Measurements from ENCODE around the gene TBPL1. TPM values are rescaled to one million over a fixed set of nuclear protein-coding genes. Genes with fewer than 3 reads are reported as not detected.

The TBPL1 gene
- total and polyA plus RNA-seq, 12 donors = 9.0 to 18.9 (median 14.4) TPM

GRCh38 chr6:134034961-134035822 lies 82.2 kb downstream of the TBPL1 start:
- Histone ChIP-seq H3K9me3 (no peaks in the 10 kb centered on the region), H3K4me1 (peaks cover 0 to 30% (median 12%) of the 10 kb centered on the region in 9 donors), H3K4me3 (no peak overlapping the region), H3K27me3 (no peaks in the 10 kb centered on the region), H3K27ac (peak overlapping the region in 1 of 10 donors; percentile 6), H3K36me3 (no peaks in the 10 kb centered on the region)
- no peak for DNase-seq
- no peak for TF ChIP-seq CTCF (IDR thresholded peaks at IDR 0.05)
- 60 to 68% methylated on average over 7 of the region's 7 CpGs for WGBS, 2 donors
- intact Hi-C loops (cut with DNase I) = no loop called here
- peak in 3 of 8 donors; percentile 34 to 76 (median 51) for ATAC-seq

- 76 to 77% methylated on average over 3 of the region's 3 CpGs for WGBS, 2 donors
- ATAC-seq = no peak
These were observed 82.8 kb downstream of the TBPL1 start for GRCh38 chr6:134035823-134036296.

GRCh38 chr6:134039116-134039515 lies 86.1 kb downstream of the TBPL1 start:
- 57 to 68% methylated on average over 1 of the region's 1 CpG for WGBS, 2 donors
- DNase-seq (no peak), ATAC-seq (no peak)
- Histone ChIP-seq H3K36me3 (peaks cover 0 to 4% (median 0%) of the 10 kb centered on the region in 9 donors), H3K4me1 (peaks cover 0 to 24% (median 9%) of the 10 kb centered on the region in 9 donors), H3K27me3 (no peaks in the 10 kb centered on the region), H3K4me3 (no peak overlapping the region), H3K27ac (no peak overlapping the region), H3K9me3 (no peaks in the 10 kb centered on the region)
- intact Hi-C loops (cut with DNase I) = no loop called here
- TF ChIP-seq CTCF (IDR thresholded peaks at IDR 0.05) = no peak

More at GRCh38 chr6:134035823-134036296, 82.8 kb downstream of the TBPL1 start:
- no peak for TF ChIP-seq CTCF (IDR thresholded peaks at IDR 0.05)
- H3K36me3 ChIP-seq = no peaks in the 10 kb centered on the region
- no peaks in the 10 kb centered on the region for H3K27me3 ChIP-seq
- no peak overlapping the region for H3K4me3 ChIP-seq
- H3K4me1 ChIP-seq = peaks cover 0 to 27% (median 14%) of the 10 kb centered on the region in 9 donors
- no peaks in the 10 kb centered on the region for H3K9me3 ChIP-seq
- no peak overlapping the region for H3K27ac ChIP-seq
- no peak for DNase-seq
- intact Hi-C loops (cut with DNase I) = no loop called here

Other genes starting within 250 kb of the TBPL1 start
- 10 to 100 TPM in 1 of 10 donors, 1 to 10 TPM in 9; 1.3 to 16.6 (median 3.1) TPM for gene TCF21, start 64.1 kb upstream of the TBPL1 start, total RNA-seq
- gene TCF21, start 64.1 kb upstream of the TBPL1 start, polyA plus RNA-seq = 1 to 10 TPM; 2.6 to 8.0 TPM
- gene SLC2A12, start 99.4 kb downstream of the TBPL1 start, total RNA-seq = 10 to 100 TPM in 9 of 10 donors, 1 to 10 TPM in 1; 9.6 to 49.1 (median 21.6) TPM
- gene SLC2A12, start 99.4 kb downstream of the TBPL1 start, polyA plus RNA-seq = 1 to 10 TPM; 3.7 to 5.1 TPM

Data from heart right ventricle (tissue), 16 donors.